ENCODE data around the gene COX5A.

COX5A gene

GRCh38 chr15:74937590-74938371 lies at the start of gene COX5A:
TSS of gene COX5A (minus strand) at chr15:74938073. CDS start at chr15:74938014, 59 bp downstream.
- peak; percentile 89 to 99 (median 91) for DNase-seq
- intact Hi-C loops (cut with DNase I): loop anchor here (1.0 to 2.0 kb wide), 2 partner anchors 19 to 31 kb away; partner anchors contain the start of genes FAM219B and RPP25

GRCh38 chr15:74983725-74984231 lies 45.9 kb upstream of the COX5A start:
- DNase-seq: no peak
- intact Hi-C loops (cut with DNase I): no loop called here

- no peak for DNase-seq
- intact Hi-C loops (cut with DNase I): no loop called here
Observed at GRCh38 chr15:74982183-74982582, 44.3 kb upstream of the COX5A start.

- DNase-seq: peak in 4 of 10 donors; percentile 12 to 65 (median 52)
- intact Hi-C loops (cut with DNase I): no loop called here
Observed at GRCh38 chr15:74978503-74978902, 40.6 kb upstream of the COX5A start.

- intact Hi-C loops (cut with DNase I): no loop called here
- peak in 1 of 10 donors; percentile 1 for DNase-seq
Observed at GRCh38 chr15:74978077-74978476, 40.2 kb upstream of the COX5A start.

- intact Hi-C loops (cut with DNase I): no loop called here
- DNase-seq: peak in 1 of 10 donors; percentile 1
Observed at GRCh38 chr15:74977599-74977998, 39.7 kb upstream of the COX5A start.

- DNase-seq: peak in 2 of 10 donors; percentile 3 to 49
- intact Hi-C loops (cut with DNase I): no loop called here
Observed at GRCh38 chr15:74976159-74976558, 38.3 kb upstream of the COX5A start.

- peak in 1 of 10 donors; percentile 5 for DNase-seq
- intact Hi-C loops (cut with DNase I): no loop called here
Observed at GRCh38 chr15:74967670-74968069, 29.8 kb upstream of the COX5A start.

- intact Hi-C loops (cut with DNase I): no loop called here
Observed at GRCh38 chr15:74964794-74965193, 26.9 kb upstream of the COX5A start.

GRCh38 chr15:74963213-74963612 lies 25.3 kb upstream of the COX5A start:
- intact Hi-C loops (cut with DNase I): no loop called here
- no peak for DNase-seq

More at GRCh38 chr15:74964794-74965193, 26.9 kb upstream of the COX5A start:
- DNase-seq: peak in 2 of 10 donors; percentile 30 to 44

- peak in 1 of 10 donors; percentile 26 for DNase-seq
- intact Hi-C loops (cut with DNase I): no loop called here
Observed at GRCh38 chr15:74962671-74963070, 24.8 kb upstream of the COX5A start.

- intact Hi-C loops (cut with DNase I): no loop called here
- DNase-seq: no peak
Observed at GRCh38 chr15:74962219-74962618, 24.3 kb upstream of the COX5A start.

GRCh38 chr15:74961616-74962015 lies 23.7 kb upstream of the COX5A start:
- intact Hi-C loops (cut with DNase I): no loop called here

GRCh38 chr15:74960995-74961588 lies 23.2 kb upstream of the COX5A start:
- DNase-seq: no peak

More at GRCh38 chr15:74961616-74962015, 23.7 kb upstream of the COX5A start:
- peak in 2 of 10 donors; percentile 18 to 50 for DNase-seq

GRCh38 chr15:74960286-74960685 lies 22.4 kb upstream of the COX5A start:
- intact Hi-C loops (cut with DNase I): no loop called here
- peak in 2 of 10 donors; percentile 12 to 25 for DNase-seq

More at GRCh38 chr15:74960995-74961588, 23.2 kb upstream of the COX5A start:
- intact Hi-C loops (cut with DNase I): no loop called here

- intact Hi-C loops (cut with DNase I): loop anchor here (10.0 kb wide), 1 partner anchor 325 kb away; no protein-coding TSS in a partner anchor
- no peak for DNase-seq
Observed at GRCh38 chr15:74959586-74959939, 21.7 kb upstream of the COX5A start.

- DNase-seq: peak in 2 of 10 donors; percentile 59 to 83
- intact Hi-C loops (cut with DNase I): loop anchor here (10.0 kb wide), 1 partner anchor 324 kb away; no protein-coding TSS in a partner anchor
Observed at GRCh38 chr15:74958908-74959585, 21.2 kb upstream of the COX5A start.

- DNase-seq: peak in 5 of 10 donors; percentile 14 to 85 (median 76)
- intact Hi-C loops (cut with DNase I): loop anchor here (10.0 kb wide), 1 partner anchor 324 kb away; no protein-coding TSS in a partner anchor
Observed at GRCh38 chr15:74958320-74958907, 20.5 kb upstream of the COX5A start.

- DNase-seq: peak in 2 of 10 donors; percentile 56 to 62
- intact Hi-C loops (cut with DNase I): loop anchor here (2.0 to 10.0 kb wide), 2 partner anchors 19 to 323 kb away; partner anchors contain the start of gene COX5A
Observed at GRCh38 chr15:74957476-74958035, 19.7 kb upstream of the COX5A start.

Data from posterior cingulate gyrus (tissue), 11 donors.